ENCODE measurements around the gene NOL8.

The NOL8 gene

DNA sequence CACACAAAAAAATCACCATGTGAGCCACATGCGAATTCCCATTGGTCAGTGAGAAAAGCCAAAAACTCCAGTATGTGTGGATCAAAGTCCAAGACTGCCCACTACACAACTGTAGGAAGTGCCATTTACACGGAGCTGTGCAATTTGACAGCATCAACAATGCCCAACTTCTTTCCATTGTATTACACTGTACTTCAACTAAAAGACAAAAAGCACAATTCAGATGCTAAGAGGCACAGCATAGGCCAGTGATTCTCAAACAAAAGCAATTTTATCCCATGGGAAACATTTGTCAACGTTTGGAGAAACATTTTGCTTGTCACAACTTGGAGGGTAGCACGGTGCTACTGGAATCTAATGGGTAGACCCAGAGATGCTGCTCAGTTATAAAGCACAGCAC, 71.5 kb downstream of the NOL8 start:
- H3K4me3 ChIP-seq (ENCODE audit: low read depth, low read length) = no peak overlapping the region
- TF ChIP-seq, protein P1, sequence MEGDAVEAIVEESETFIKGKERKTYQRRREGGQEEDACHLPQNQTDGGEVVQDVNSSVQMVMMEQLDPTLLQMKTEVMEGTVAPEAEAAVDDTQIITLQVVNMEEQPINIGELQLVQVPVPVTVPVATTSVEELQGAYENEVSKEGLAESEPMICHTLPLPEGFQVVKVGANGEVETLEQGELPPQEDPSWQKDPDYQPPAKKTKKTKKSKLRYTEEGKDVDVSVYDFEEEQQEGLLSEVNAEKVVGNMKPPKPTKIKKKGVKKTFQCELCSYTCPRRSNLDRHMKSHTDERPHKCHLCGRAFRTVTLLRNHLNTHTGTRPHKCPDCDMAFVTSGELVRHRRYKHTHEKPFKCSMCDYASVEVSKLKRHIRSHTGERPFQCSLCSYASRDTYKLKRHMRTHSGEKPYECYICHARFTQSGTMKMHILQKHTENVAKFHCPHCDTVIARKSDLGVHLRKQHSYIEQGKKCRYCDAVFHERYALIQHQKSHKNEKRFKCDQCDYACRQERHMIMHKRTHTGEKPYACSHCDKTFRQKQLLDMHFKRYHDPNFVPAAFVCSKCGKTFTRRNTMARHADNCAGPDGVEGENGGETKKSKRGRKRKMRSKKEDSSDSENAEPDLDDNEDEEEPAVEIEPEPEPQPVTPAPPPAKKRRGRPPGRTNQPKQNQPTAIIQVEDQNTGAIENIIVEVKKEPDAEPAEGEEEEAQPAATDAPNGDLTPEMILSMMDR (IDR thresholded peaks at IDR 0.05; ENCODE audit: low read depth, low read length, missing control alignments) = no peak
- DNase-seq (ENCODE audit: low read depth) = no peak

DNA sequence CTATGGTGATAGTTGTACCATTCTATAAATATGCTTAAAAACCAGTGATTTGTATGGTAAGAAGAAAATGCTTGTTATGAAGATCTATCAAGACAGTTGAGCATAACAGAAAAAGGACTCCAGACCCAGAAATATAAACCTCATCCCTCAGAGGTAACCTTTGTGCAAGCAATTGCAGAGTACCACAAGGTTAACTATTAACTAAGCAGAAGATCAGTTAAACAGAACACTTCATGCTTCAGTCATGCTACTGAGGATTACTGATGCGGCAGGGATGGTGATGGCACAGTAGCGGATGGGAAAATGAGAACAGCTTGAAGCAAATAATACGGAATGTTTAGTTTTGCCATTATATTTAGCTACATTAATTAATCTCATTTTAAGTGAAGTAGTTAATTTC, 77.2 kb downstream of the NOL8 start:
- no peak for DNase-seq (ENCODE audit: low read depth)
- no peak overlapping the region for H3K4me3 ChIP-seq (ENCODE audit: low read depth, low read length)
- TF ChIP-seq, protein P1 (IDR thresholded peaks at IDR 0.05; ENCODE audit: low read depth, low read length, missing control alignments) = no peak

Measured in GM12864 (cell line).